ENCODE data around the gene GAS2L1. TPM values are rescaled to one million over a fixed set of nuclear protein-coding genes. Genes with fewer than 3 reads are reported as not detected.

Gene GAS2L1
- total RNA-seq, 1 donor: 11.6 TPM

GRCh38 chr22:29327089-29327764, 20.8 kb downstream of the GAS2L1 start:
- Histone ChIP-seq H3K79me2 (ENCODE audit: insufficient read depth, low read length) (no peaks in the 10 kb centered on the region), H3K4me2 (ENCODE audit: insufficient read depth, low read length) (no peak overlapping the region), H3K9me3 (ENCODE audit: low read depth, low read length) (no peaks in the 10 kb centered on the region), H3K4me3 (ENCODE audit: insufficient read depth, low read length) (no peak overlapping the region), H3K27ac (ENCODE audit: low read depth, low read length) (no peak overlapping the region), H3K36me3 (ENCODE audit: insufficient read depth, low read length) (peaks cover 8% of the 10 kb centered on the region), H3K27me3 (ENCODE audit: insufficient read depth, low read length) (no peaks in the 10 kb centered on the region), H3K4me1 (ENCODE audit: insufficient read depth, low read length) (no peaks in the 10 kb centered on the region), H2AFZ (ENCODE audit: low read length) (no peak overlapping the region), H4K20me1 (ENCODE audit: insufficient read depth, low read length) (peaks cover 3% of the 10 kb centered on the region)
- TF ChIP-seq, protein P1, sequence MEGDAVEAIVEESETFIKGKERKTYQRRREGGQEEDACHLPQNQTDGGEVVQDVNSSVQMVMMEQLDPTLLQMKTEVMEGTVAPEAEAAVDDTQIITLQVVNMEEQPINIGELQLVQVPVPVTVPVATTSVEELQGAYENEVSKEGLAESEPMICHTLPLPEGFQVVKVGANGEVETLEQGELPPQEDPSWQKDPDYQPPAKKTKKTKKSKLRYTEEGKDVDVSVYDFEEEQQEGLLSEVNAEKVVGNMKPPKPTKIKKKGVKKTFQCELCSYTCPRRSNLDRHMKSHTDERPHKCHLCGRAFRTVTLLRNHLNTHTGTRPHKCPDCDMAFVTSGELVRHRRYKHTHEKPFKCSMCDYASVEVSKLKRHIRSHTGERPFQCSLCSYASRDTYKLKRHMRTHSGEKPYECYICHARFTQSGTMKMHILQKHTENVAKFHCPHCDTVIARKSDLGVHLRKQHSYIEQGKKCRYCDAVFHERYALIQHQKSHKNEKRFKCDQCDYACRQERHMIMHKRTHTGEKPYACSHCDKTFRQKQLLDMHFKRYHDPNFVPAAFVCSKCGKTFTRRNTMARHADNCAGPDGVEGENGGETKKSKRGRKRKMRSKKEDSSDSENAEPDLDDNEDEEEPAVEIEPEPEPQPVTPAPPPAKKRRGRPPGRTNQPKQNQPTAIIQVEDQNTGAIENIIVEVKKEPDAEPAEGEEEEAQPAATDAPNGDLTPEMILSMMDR (IDR thresholded peaks at IDR 0.05; ENCODE audit: extremely low read depth, low read depth, low read length): no peak
- peak; percentile 68 for DNase-seq (ENCODE audit: insufficient read length, low spot score, missing footprints)

- no peak for DNase-seq (ENCODE audit: insufficient read length, low spot score, missing footprints)
- H3K9me3 ChIP-seq (ENCODE audit: low read depth, low read length): no peaks in the 10 kb centered on the region
- no peaks in the 10 kb centered on the region for H3K4me1 ChIP-seq (ENCODE audit: insufficient read depth, low read length)
- no peak overlapping the region for H2AFZ ChIP-seq (ENCODE audit: low read length)
- H4K20me1 ChIP-seq (ENCODE audit: insufficient read depth, low read length): peaks cover 3% of the 10 kb centered on the region
- no peak overlapping the region for H3K4me2 ChIP-seq (ENCODE audit: insufficient read depth, low read length)
- no peak overlapping the region for H3K4me3 ChIP-seq (ENCODE audit: insufficient read depth, low read length)
- no peaks in the 10 kb centered on the region for H3K79me2 ChIP-seq (ENCODE audit: insufficient read depth, low read length)
- H3K27me3 ChIP-seq (ENCODE audit: insufficient read depth, low read length): no peaks in the 10 kb centered on the region
- no peak overlapping the region for H3K27ac ChIP-seq (ENCODE audit: low read depth, low read length)
- TF ChIP-seq, protein P1 (IDR thresholded peaks at IDR 0.05; ENCODE audit: extremely low read depth, low read depth, low read length): no peak
- peaks cover 13% of the 10 kb centered on the region for H3K36me3 ChIP-seq (ENCODE audit: insufficient read depth, low read length)
Measured at GRCh38 chr22:29328055-29328454, 21.6 kb downstream of the GAS2L1 start.

GRCh38 chr22:29328566-29329500, 22.4 kb downstream of the GAS2L1 start:
- Histone ChIP-seq H3K9me3 (ENCODE audit: low read depth, low read length) (no peaks in the 10 kb centered on the region), H3K79me2 (ENCODE audit: insufficient read depth, low read length) (no peaks in the 10 kb centered on the region), H3K4me2 (ENCODE audit: insufficient read depth, low read length) (no peak overlapping the region), H3K36me3 (ENCODE audit: insufficient read depth, low read length) (peaks cover 13% of the 10 kb centered on the region), H4K20me1 (ENCODE audit: insufficient read depth, low read length) (peaks cover 3% of the 10 kb centered on the region), H3K27me3 (ENCODE audit: insufficient read depth, low read length) (no peaks in the 10 kb centered on the region), H3K4me3 (ENCODE audit: insufficient read depth, low read length) (no peak overlapping the region), H3K4me1 (ENCODE audit: insufficient read depth, low read length) (no peaks in the 10 kb centered on the region), H2AFZ (ENCODE audit: low read length) (no peak overlapping the region), H3K27ac (ENCODE audit: low read depth, low read length) (no peak overlapping the region)
- TF ChIP-seq, protein P1 (IDR thresholded peaks at IDR 0.05; ENCODE audit: extremely low read depth, low read depth, low read length): no peak
- peak; percentile 79 for DNase-seq (ENCODE audit: insufficient read length, low spot score, missing footprints)

GRCh38 chr22:29329581-29329980, 23.1 kb downstream of the GAS2L1 start:
- peak; percentile 72 for DNase-seq (ENCODE audit: insufficient read length, low spot score, missing footprints)
- no peak overlapping the region for H3K4me3 ChIP-seq (ENCODE audit: insufficient read depth, low read length)

More at GRCh38 chr22:29329581-29329980, 23.1 kb downstream of the GAS2L1 start:
- no peaks in the 10 kb centered on the region for H3K4me1 ChIP-seq (ENCODE audit: insufficient read depth, low read length)
- H3K36me3 ChIP-seq (ENCODE audit: insufficient read depth, low read length): peaks cover 13% of the 10 kb centered on the region
- H3K27ac ChIP-seq (ENCODE audit: low read depth, low read length): no peak overlapping the region
- TF ChIP-seq, protein P1 (IDR thresholded peaks at IDR 0.05; ENCODE audit: extremely low read depth, low read depth, low read length): no peak
- H2AFZ ChIP-seq (ENCODE audit: low read length): no peak overlapping the region
- no peaks in the 10 kb centered on the region for H3K9me3 ChIP-seq (ENCODE audit: low read depth, low read length)
- H3K27me3 ChIP-seq (ENCODE audit: insufficient read depth, low read length): no peaks in the 10 kb centered on the region
- peaks cover 3% of the 10 kb centered on the region for H4K20me1 ChIP-seq (ENCODE audit: insufficient read depth, low read length)
- no peaks in the 10 kb centered on the region for H3K79me2 ChIP-seq (ENCODE audit: insufficient read depth, low read length)
- H3K4me2 ChIP-seq (ENCODE audit: insufficient read depth, low read length): no peak overlapping the region
